T-cell (primary cell): ENCODE results near the gene CEMIP. TPM values are rescaled to one million over a fixed set of nuclear protein-coding genes. Genes with fewer than 3 reads are reported as not detected.

Source experiments
- ATAC-seq, 4 experiments: fragments of 200-7000 bp in 3 of 4; fragments of 150-1000 bp in 1 of 4; cut with Tn5 transposase; replicated peaks in 1 of 4; 1 replicate in 3 of 4; 2 replicates in 1 of 4; pipeline ENCODE4 v1.10.0; 2021; ENCODE audit warnings: moderate library complexity in 3 of 4, mild to moderate bottlenecking in 2 of 4, moderate number of reproducible peaks in 1 of 4
- CTCF ChIA-PET, 2 donors: fragments of 300-600 bp; sonication (Branson Sonifier 250); formaldehyde crosslinking; loops; one replicate each; lab custom pipeline; 2022; ENCODE audit warnings: antibody characterized with exemption in 2 of 2; lab: Charles Lee
- POLR2A ChIA-PET, 2 donors: fragments of 300-600 bp; sonication (Branson Sonifier 250); formaldehyde crosslinking; loops; one replicate each; lab custom pipeline; 2022; ENCODE audit warnings: antibody characterized with exemption in 2 of 2; lab: Charles Lee
- DNase-seq, 35 experiments: peaks; one replicate each; pipeline versions ENCODE4 v3.0.0 to v3.0.0-alpha.2; 2013 to 2023
- H3K27ac ChIP-seq: one replicate; pipeline ENCODE4 v1.5.1; 2013; ENCODE audit warnings: low read length
- H3K27me3 ChIP-seq, 2 experiments: replicated peaks in 1 of 2; 1 replicate in 1 of 2; 2 replicates in 1 of 2; pipeline versions ENCODE4 v1.6.1 to v1.7.0; 2013; ENCODE audit warnings: low read length in 1 of 2, mixed read lengths in 1 of 2; ENCODE audit not compliant: control insufficient read depth in 2 of 2, insufficient read depth in 2 of 2; ENCODE audit errors: extremely low read depth in 1 of 2
- H3K36me3 ChIP-seq, 2 donors: 1 replicate in 1 of 2; 2 replicates in 1 of 2; pipeline versions ENCODE4 v1.6.1 to v1.7.0; 2013; ENCODE audit warnings: low read length in 1 of 2; ENCODE audit not compliant: control insufficient read depth in 2 of 2, insufficient read depth in 1 of 2; ENCODE audit errors: extremely low read depth in 1 of 2
- H3K4me1 ChIP-seq, 2 experiments: 1 replicate in 1 of 2; 2 replicates in 1 of 2; pipeline versions ENCODE4 v1.6.1 to v1.7.0; 2013; ENCODE audit warnings: low read length in 2 of 2, mixed read lengths in 1 of 2; ENCODE audit not compliant: insufficient read depth in 2 of 2, control insufficient read depth in 1 of 2; ENCODE audit errors: extremely low read depth in 1 of 2
- H3K4me3 ChIP-seq, 2 donors: 1 replicate in 1 of 2; 2 replicates in 1 of 2; pipeline versions ENCODE4 v1.5.1 to v1.7.0; 2013; ENCODE audit warnings: mild to moderate bottlenecking in 2 of 2, low read length in 1 of 2, moderate library complexity in 1 of 2; ENCODE audit not compliant: control insufficient read depth in 1 of 2; ENCODE audit errors: extremely low read depth in 1 of 2
- H3K9me3 ChIP-seq: 2 replicates; pipeline ENCODE4 v1.7.0; 2013
- H3K27ac Mint-ChIP-seq, 2 donors: one replicate each; pipeline ENCODE4 v1.8.0; 2020 to 2021; ENCODE audit warnings: mild to moderate bottlenecking in 2 of 2, mixed read lengths in 2 of 2
- H3K27me3 Mint-ChIP-seq, 2 donors: one replicate each; pipeline ENCODE4 v1.8.0; 2021 to 2022; ENCODE audit warnings: mixed read lengths in 2 of 2
- H3K36me3 Mint-ChIP-seq: one replicate; pipeline ENCODE4 v1.8.0; 2021; ENCODE audit warnings: mixed read lengths
- H3K4me1 Mint-ChIP-seq, 3 donors: one replicate each; pipeline ENCODE4 v1.8.0; 2020 to 2022; ENCODE audit warnings: mixed read lengths in 3 of 3, mild to moderate bottlenecking in 1 of 3
- H3K4me3 Mint-ChIP-seq, 3 donors: one replicate each; pipeline ENCODE4 v1.8.0; 2020 to 2022; ENCODE audit warnings: mild to moderate bottlenecking in 3 of 3, mixed read lengths in 3 of 3, moderate library complexity in 3 of 3
- H3K9me3 Mint-ChIP-seq, 3 donors: one replicate each; pipeline ENCODE4 v1.8.0; 2020 to 2022; ENCODE audit warnings: mixed read lengths in 3 of 3
- WGBS: methylation state at CpG from one replicate; pipeline ENCODE4 v1.1.5; 2013; ENCODE audit warnings: missing lambda C conversion rate; ENCODE audit not compliant: insufficient coverage; 5-methylcytosine and 5-hydroxymethylcytosine counted together
- total RNA-seq, 35 experiments: library from RNA in 6 of 35; stranded (reverse) in 6 of 35; fragments of 120-200 nt in 1 of 35; gene quantifications; one replicate each; pipeline versions ENCODE4 v1.2.1 to v1.2.4 and lab custom pipeline; 2013 to 2026

The CEMIP gene
- total RNA-seq, 5 donors from 2014 or later (not counting 1 experiment from before 2014, with no cell fraction given) = 0.63 to 1.2 (median 1.2) TPM; not detected in 2

DNA sequence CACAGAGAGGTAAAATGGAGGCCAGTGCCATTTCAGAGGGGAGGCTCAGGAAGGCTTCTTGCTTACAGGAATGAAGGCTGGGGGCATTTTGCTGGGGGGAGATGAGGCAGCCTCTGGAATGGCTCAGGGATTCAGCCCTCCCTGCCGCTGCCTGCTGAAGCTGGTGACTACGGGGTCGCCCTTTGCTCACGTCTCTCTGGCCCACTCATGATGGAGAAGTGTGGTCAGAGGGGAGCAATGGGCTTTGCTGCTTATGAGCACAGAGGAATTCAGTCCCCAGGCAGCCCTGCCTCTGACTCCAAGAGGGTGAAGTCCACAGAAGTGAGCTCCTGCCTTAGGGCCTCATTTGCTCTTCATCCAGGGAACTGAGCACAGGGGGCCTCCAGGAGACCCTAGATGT, 170.6 kb downstream of the CEMIP start:
- Histone ChIP-seq H3K9me3 (no peaks in the 10 kb centered on the region), H3K27ac (no peak overlapping the region), H3K27me3 (no peaks in the 10 kb centered on the region), H3K36me3 (peaks cover 27 to 61% of the 10 kb centered on the region in 2 donors), H3K4me3 (no peak overlapping the region), H3K4me1 (no peaks in the 10 kb centered on the region)
- Mint-ChIP-seq H3K27ac (no peak overlapping the region), H3K27me3 (no peaks in the 10 kb centered on the region), H3K4me1 (peaks cover 0 to 5% (median 0%) of the 10 kb centered on the region in 3 donors), H3K36me3 (peaks cover 68% of the 10 kb centered on the region), H3K4me3 (no peak overlapping the region), H3K9me3 (no peaks in the 10 kb centered on the region)
- ATAC-seq (no peak), DNase-seq (no peak)
- WGBS = 90% methylated on average over 4 of the region's 4 CpGs
- ChIA-PET POLR2A (interaction anchor here in 1 of 2 donors (0.5 kb wide), 1 partner anchor 33 kb away, joined by 7 read pairs; no protein-coding TSS in a partner anchor), CTCF (no interaction called here)

DNA sequence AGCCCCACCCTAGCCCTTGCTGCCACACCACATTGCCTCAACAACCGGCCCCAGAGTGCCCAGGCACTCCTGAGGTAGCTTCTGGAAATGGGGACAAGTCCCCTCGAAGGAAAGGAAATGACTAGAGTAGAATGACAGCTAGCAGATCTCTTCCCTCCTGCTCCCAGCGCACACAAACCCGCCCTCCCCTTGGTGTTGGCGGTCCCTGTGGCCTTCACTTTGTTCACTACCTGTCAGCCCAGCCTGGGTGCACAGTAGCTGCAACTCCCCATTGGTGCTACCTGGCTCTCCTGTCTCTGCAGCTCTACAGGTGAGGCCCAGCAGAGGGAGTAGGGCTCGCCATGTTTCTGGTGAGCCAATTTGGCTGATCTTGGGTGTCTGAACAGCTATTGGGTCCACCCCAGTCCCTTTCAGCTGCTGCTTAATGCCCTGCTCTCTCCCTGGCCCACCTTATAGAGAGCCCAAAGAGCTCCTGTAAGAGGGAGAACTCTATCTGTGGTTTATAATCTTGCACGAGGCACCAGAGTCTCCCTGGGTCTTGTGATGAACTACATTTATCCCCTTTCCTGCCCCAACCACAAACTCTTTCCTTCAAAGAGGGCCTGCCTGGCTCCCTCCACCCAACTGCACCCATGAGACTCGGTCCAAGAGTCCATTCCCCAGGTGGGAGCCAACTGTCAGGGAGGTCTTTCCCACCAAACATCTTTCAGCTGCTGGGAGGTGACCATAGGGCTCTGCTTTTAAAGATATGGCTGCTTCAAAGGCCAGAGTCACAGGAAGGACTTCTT, 171.3 kb downstream of the CEMIP start:
- Histone ChIP-seq H3K9me3 (no peaks in the 10 kb centered on the region), H3K4me3 (no peak overlapping the region), H3K27ac (no peak overlapping the region), H3K36me3 (peaks cover 20 to 58% of the 10 kb centered on the region in 2 donors), H3K27me3 (no peaks in the 10 kb centered on the region), H3K4me1 (no peaks in the 10 kb centered on the region)
- DNase-seq (no peak), ATAC-seq (no peak)
- WGBS = 90% methylated on average over 4 of the region's 8 CpGs
- Mint-ChIP-seq H3K9me3 (no peaks in the 10 kb centered on the region), H3K4me1 (peaks cover 0 to 5% (median 2%) of the 10 kb centered on the region in 3 donors), H3K4me3 (no peak overlapping the region), H3K36me3 (peaks cover 65% of the 10 kb centered on the region), H3K27me3 (no peaks in the 10 kb centered on the region), H3K27ac (no peak overlapping the region)
- ChIA-PET CTCF (no interaction called here), POLR2A (interaction anchor here in 1 of 2 donors (0.5 kb wide), 1 partner anchor 32 kb away, joined by 7 read pairs; no protein-coding TSS in a partner anchor)

DNA sequence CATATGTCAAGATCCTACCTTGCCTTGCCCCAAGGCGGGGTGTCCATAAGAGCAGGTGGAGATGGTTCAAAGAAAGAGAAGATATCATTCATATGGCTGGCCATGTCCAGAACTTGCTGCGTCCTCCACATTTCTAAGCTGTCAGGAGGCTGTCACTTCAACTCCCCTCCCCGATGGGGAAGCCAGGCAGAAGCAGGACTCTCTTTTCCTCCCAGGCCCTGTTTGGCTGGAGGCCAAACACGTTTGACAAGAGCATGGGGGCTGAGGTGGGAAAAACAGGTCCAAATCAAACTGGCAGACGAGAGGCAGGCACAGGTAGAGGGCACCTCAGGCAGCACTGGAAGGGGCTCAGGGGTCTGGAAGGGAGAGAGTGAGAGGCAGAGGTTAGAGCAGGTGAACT, 172.8 kb downstream of the CEMIP start:
- H3K4me3 ChIP-seq = no peak overlapping the region
- no peaks in the 10 kb centered on the region for H3K9me3 ChIP-seq
- no peak for DNase-seq
- ATAC-seq = no peak
- H3K27ac ChIP-seq = no peak overlapping the region
- no peaks in the 10 kb centered on the region for H3K9me3 Mint-ChIP-seq
- CTCF ChIA-PET = no interaction called here
- no peaks in the 10 kb centered on the region for H3K27me3 ChIP-seq
- H3K36me3 Mint-ChIP-seq = peaks cover 59% of the 10 kb centered on the region
- H3K4me1 Mint-ChIP-seq = peaks cover 3 to 6% (median 5%) of the 10 kb centered on the region in 3 donors
- 52% methylated on average over 2 of the region's 5 CpGs for WGBS
- peaks cover 12 to 50% of the 10 kb centered on the region in 2 donors for H3K36me3 ChIP-seq
- H3K27ac Mint-ChIP-seq = no peak overlapping the region
- H3K27me3 Mint-ChIP-seq = no peaks in the 10 kb centered on the region
- no peak overlapping the region for H3K4me3 Mint-ChIP-seq
- no peaks in the 10 kb centered on the region for H3K4me1 ChIP-seq
- POLR2A ChIA-PET = no interaction called here

DNA sequence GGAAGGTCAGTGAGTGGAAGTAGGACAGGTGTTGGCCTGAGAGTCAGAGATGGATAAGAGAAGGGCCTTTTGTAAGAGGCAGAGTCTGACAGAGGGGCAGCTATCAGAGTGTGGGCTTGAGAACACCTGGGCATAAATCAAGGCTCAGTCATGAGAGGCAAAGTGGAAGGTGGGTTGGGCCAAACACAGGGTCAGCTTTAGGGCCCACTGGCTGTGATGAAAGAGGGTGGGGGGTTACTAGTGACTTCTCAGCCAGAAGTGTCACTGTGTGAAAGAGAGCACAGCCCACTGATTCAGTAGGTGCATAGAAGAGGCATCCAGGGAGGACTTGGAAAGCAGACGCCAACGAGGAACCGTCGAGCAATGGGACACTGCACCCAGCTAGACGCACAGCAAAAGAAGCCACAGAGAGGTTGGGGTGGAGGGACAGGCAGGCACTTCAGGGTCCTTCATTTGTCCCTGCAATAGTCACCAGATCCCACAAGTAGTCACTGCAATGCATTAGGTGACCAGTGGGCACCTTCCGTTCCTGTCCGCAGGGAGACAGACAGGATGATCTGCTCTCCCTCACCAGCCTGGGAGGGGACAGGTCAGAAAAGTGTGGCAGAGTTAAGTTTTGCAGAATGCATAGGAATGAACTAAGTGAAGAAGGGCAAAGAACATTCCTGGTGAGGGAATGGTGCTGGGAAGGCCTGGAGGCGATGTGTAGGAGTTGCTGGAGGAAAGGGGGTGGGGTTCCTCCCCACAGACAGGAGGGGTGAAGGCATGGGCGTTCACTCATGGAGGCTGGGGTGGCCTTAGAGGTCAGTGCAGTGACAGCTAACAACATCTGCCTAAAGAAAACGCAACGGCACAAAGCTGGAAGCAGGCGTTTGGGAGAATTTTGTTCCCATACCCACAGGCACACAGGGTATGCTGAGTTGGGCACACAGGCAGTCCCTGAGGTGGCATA, 174.1 kb downstream of the CEMIP start:
- ATAC-seq = no peak
- no peaks in the 10 kb centered on the region for H3K27me3 ChIP-seq
- H3K27ac Mint-ChIP-seq = no peak overlapping the region
- ChIA-PET CTCF (interaction anchor here in 1 of 2 donors (0.8 kb wide), 1 partner anchor 135 kb away, joined by 3 read pairs; no protein-coding TSS in a partner anchor), POLR2A (no interaction called here)
- peaks cover 57% of the 10 kb centered on the region for H3K36me3 Mint-ChIP-seq
- no peak overlapping the region for H3K4me3 Mint-ChIP-seq
- DNase-seq = no peak
- peaks cover 14 to 39% of the 10 kb centered on the region in 2 donors for H3K36me3 ChIP-seq
- no peaks in the 10 kb centered on the region for H3K27me3 Mint-ChIP-seq
- no peaks in the 10 kb centered on the region for H3K4me1 ChIP-seq
- H3K4me3 ChIP-seq = no peak overlapping the region
- H3K9me3 Mint-ChIP-seq = no peaks in the 10 kb centered on the region
- 97% methylated on average over 7 of the region's 12 CpGs for WGBS
- no peak overlapping the region for H3K27ac ChIP-seq
- no peaks in the 10 kb centered on the region for H3K9me3 ChIP-seq
- peaks cover 5 to 6% (median 5%) of the 10 kb centered on the region in 3 donors for H3K4me1 Mint-ChIP-seq

DNA sequence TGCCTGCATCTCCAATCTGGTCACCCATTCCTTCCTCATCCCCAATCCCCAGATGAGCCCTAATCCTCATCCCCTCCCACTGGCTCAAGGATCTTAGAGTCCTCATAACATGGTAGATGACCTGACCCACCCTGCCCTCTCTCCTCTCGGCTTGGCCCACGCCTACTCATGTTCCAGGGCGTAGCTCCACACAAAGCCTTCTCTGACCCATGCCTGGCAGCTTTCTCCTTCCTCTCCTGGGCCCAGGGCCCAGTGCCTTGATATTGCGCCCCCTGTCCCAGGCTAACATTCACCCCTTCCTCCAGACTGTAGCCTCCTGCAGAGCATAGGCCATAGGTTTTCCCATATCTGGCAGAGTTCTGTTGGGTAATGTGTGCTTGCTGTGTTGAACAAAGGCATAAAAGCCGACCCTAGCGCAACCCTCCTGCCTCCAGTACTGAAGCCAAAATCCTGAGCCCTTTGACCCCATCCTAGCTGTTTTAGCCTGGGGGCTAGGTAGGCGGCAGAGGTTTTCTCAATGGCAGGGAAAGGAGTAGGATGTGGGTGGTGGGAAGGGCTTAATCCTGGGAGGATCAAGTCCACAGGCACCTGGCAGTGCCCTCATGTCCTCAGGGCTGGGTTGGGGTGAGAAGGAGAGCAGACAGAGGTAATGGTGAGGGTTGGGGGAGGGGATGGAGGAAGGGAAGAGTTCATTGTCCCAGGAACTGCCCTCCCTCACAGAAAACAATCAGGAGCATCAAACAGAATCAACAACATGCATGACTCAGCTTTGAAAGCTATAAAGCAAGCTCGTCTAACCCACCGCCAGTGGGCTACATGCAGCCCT, 175.0 kb downstream of the CEMIP start:
- Histone ChIP-seq H3K4me1 (no peaks in the 10 kb centered on the region), H3K27me3 (no peaks in the 10 kb centered on the region), H3K27ac (no peak overlapping the region), H3K36me3 (peaks cover 13 to 37% of the 10 kb centered on the region in 2 donors), H3K4me3 (no peak overlapping the region), H3K9me3 (no peaks in the 10 kb centered on the region)
- 90% methylated on average over 3 of the region's 9 CpGs for WGBS
- Mint-ChIP-seq H3K27ac (no peak overlapping the region), H3K4me1 (peaks cover 5 to 6% (median 5%) of the 10 kb centered on the region in 3 donors), H3K4me3 (no peak overlapping the region), H3K9me3 (no peaks in the 10 kb centered on the region), H3K27me3 (no peaks in the 10 kb centered on the region), H3K36me3 (peaks cover 62% of the 10 kb centered on the region)
- POLR2A ChIA-PET = no interaction called here
- CTCF ChIA-PET = no interaction called here
- DNase-seq = no peak
- no peak for ATAC-seq
